Endothelial cell (in vitro differentiated cells): ENCODE measurements around the gene TCERG1L. TPM values are rescaled to one million over a fixed set of nuclear protein-coding genes. Genes with fewer than 3 reads are reported as not detected.

ENCODE experiments used
- DNase-seq: peaks from one replicate; pipeline ENCODE4 v3.0.0; 2021; ENCODE audit warnings: low spot score
- H3K27ac Mint-ChIP-seq: one replicate; pipeline ENCODE4 v1.8.0; 2021; ENCODE audit warnings: mixed read lengths, inconsistent platforms; ENCODE audit not compliant: unreplicated experiment
- H3K27me3 Mint-ChIP-seq: one replicate; pipeline ENCODE4 v1.8.0; 2021; ENCODE audit warnings: mild to moderate bottlenecking, moderate library complexity, mixed read lengths, inconsistent platforms; ENCODE audit not compliant: unreplicated experiment
- H3K36me3 Mint-ChIP-seq: one replicate; pipeline ENCODE4 v1.8.0; 2021; ENCODE audit warnings: mild to moderate bottlenecking, low read depth, mixed read lengths, inconsistent platforms; ENCODE audit not compliant: unreplicated experiment
- H3K4me1 Mint-ChIP-seq: one replicate; pipeline ENCODE4 v1.8.0; 2021; ENCODE audit warnings: mild to moderate bottlenecking, mixed read lengths, inconsistent platforms; ENCODE audit not compliant: unreplicated experiment
- H3K4me3 Mint-ChIP-seq: one replicate; pipeline ENCODE4 v1.8.0; 2021; ENCODE audit warnings: mild to moderate bottlenecking, mixed read lengths, inconsistent platforms; ENCODE audit not compliant: unreplicated experiment
- H3K9me3 Mint-ChIP-seq: one replicate; pipeline ENCODE4 v1.8.0; 2021; ENCODE audit warnings: mixed read lengths, inconsistent platforms; ENCODE audit not compliant: unreplicated experiment
- CTCF ChIP-seq: fragments of 200-600 bp; sonication (generic); IDR thresholded peaks from one replicate; pipeline ENCODE4 v1.5.0; 2021; ENCODE audit warnings: antibody characterized with exemption; ENCODE audit not compliant: unreplicated experiment
- total RNA-seq: library from RNA; stranded (reverse); fragmentation: NEBNext Ultra II Directional; extraction: Animal tissue kit (Norgen Biotek cat#: 25700); gene quantifications from one replicate; pipeline ENCODE4 v1.2.1, GENCODE V29; 2021; ENCODE audit not compliant: unreplicated experiment

TCERG1L gene
- total RNA-seq, 1 donor from 2014 or later = not detected

DNA sequence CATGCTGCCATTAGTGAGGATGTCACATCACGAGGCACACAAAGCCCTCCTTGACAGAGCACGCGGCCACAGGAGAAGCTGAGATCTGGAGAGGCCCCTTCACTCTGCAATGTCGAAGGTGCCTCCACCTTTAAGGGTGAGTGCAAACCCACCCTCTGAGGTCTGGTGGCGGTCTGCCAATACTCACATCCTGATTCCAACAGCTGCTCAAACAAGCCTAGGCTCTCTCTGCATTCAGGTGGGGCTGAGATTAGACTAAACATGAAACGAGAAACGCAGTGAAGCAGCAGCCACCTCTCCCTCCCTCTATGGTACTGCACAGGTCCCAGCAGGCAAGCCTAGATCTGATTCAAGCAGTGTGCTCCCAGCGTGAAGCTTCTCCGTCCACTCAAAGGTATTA, 151.8 kb downstream of the TCERG1L start:
- peaks cover 12% of the 10 kb centered on the region for H3K27me3 Mint-ChIP-seq
- no peaks in the 10 kb centered on the region for H3K4me1 Mint-ChIP-seq
- peaks cover 12% of the 10 kb centered on the region for H3K36me3 Mint-ChIP-seq
- H3K9me3 Mint-ChIP-seq = peaks cover 48% of the 10 kb centered on the region
- H3K4me3 Mint-ChIP-seq = no peak overlapping the region
- H3K27ac Mint-ChIP-seq = no peak overlapping the region
- no peak for DNase-seq
- TF ChIP-seq CTCF = no peak

- Mint-ChIP-seq H3K27ac (no peak overlapping the region), H3K36me3 (peaks cover 12% of the 10 kb centered on the region), H3K9me3 (peaks cover 46% of the 10 kb centered on the region), H3K27me3 (peaks cover 12% of the 10 kb centered on the region), H3K4me3 (peak overlapping the region; percentile 10), H3K4me1 (no peaks in the 10 kb centered on the region)
- DNase-seq = no peak
- TF ChIP-seq CTCF = no peak
Measured at GRCh38 chr10:131158695-131159094, 152.8 kb downstream of the TCERG1L start.

DNA sequence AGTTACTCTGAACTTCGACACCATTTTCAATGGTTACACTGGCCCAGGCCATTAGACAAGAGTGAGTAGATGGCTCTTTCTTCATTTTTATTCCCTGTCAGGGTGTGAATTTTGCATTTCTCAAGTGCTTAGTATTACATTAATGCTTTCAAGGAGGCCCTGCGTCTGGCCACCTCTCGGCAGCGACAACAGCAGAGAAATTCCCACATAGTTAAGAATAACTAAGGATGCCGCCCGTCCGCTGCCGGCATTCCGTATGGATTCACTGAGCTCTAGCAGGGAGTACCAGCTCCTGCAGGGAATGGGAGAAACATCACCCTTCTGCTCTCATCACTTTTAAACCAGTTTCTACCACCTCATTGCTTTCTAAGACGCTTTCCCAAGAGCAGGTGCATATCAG, 153.6 kb downstream of the TCERG1L start:
- H3K36me3 Mint-ChIP-seq = peaks cover 13% of the 10 kb centered on the region
- H3K9me3 Mint-ChIP-seq = peaks cover 45% of the 10 kb centered on the region
- no peaks in the 10 kb centered on the region for H3K4me1 Mint-ChIP-seq
- H3K27ac Mint-ChIP-seq = no peak overlapping the region
- H3K4me3 Mint-ChIP-seq = peak overlapping the region; percentile 10
- TF ChIP-seq CTCF = no peak
- H3K27me3 Mint-ChIP-seq = peaks cover 12% of the 10 kb centered on the region
- no peak for DNase-seq

DNA sequence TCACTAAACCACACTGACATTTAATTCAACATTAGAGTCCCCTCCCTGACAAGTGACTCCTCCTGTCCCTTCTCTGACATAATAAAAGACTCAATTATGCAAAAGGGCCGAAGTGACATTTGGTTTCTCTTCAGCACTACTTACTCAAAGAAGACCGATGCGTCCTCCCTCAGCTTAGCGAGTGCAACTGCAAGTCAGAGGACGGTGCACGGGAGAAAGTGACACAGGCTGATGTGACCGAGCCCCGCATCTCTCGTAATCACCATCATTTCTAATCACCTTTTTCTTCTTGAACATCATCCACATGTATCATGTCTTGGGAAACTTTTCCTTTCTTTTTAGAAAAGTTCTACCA, 155.7 kb downstream of the TCERG1L start:
- Mint-ChIP-seq H3K4me3 (no peak overlapping the region), H3K9me3 (peaks cover 52% of the 10 kb centered on the region), H3K4me1 (no peaks in the 10 kb centered on the region), H3K27me3 (peaks cover 12% of the 10 kb centered on the region), H3K36me3 (peaks cover 25% of the 10 kb centered on the region), H3K27ac (no peak overlapping the region)
- no peak for DNase-seq
- no peak for TF ChIP-seq CTCF

GRCh38 chr10:131155218-131155875, 156.2 kb downstream of the TCERG1L start:
- Mint-ChIP-seq H3K36me3 (peaks cover 28% of the 10 kb centered on the region), H3K27ac (no peak overlapping the region), H3K27me3 (peaks cover 12% of the 10 kb centered on the region), H3K4me3 (no peak overlapping the region), H3K9me3 (peaks cover 51% of the 10 kb centered on the region), H3K4me1 (no peaks in the 10 kb centered on the region)
- no peak for DNase-seq
- no peak for TF ChIP-seq CTCF
